B cell (primary cell): ENCODE results near the gene NOL6. TPM values are rescaled to one million over a fixed set of nuclear protein-coding genes. Genes with fewer than 3 reads are reported as not detected.

Source experiments
- ATAC-seq: fragments of 200-7000 bp; cut with Tn5 transposase; one replicate; pipeline ENCODE4 v1.10.0; 2021; ENCODE audit warnings: low read depth, mild to moderate bottlenecking, moderate number of reproducible peaks, moderate library complexity
- CTCF ChIA-PET: fragments of 350-600 bp; sonication (Branson Sonifier 250); formaldehyde crosslinking; loops from one replicate; lab custom pipeline; 2021; ENCODE audit warnings: antibody characterized with exemption, inconsistent platforms; lab: Charles Lee
- POLR2A ChIA-PET: fragments of 350-600 bp; sonication (Branson Sonifier 250); formaldehyde crosslinking; loops from one replicate; lab custom pipeline; 2021; ENCODE audit warnings: antibody characterized with exemption; lab: Charles Lee
- DNase-seq: peaks from one replicate; pipeline ENCODE4 v3.0.0; 2013
- H2AFZ ChIP-seq: 2 replicates; pipeline ENCODE4 v1.6.1; 2012; ENCODE audit warnings: mild to moderate bottlenecking, low read depth, low read length; ENCODE audit not compliant: insufficient read depth, poor library complexity, severe bottlenecking
- H3K27ac ChIP-seq, 2 donors: 1 replicate in 1 of 2; 2 replicates in 1 of 2; pipeline ENCODE4 v1.5.1; 2012 to 2013; ENCODE audit warnings: low read length in 2 of 2, mild to moderate bottlenecking in 2 of 2, moderate library complexity in 1 of 2
- H3K27me3 ChIP-seq, 4 experiments: fragments of 200-600 bp in 1 of 4; sonication (generic) in 1 of 4; replicated peaks in 1 of 4; 1 replicate in 2 of 4; 2 replicates in 2 of 4; pipeline versions ENCODE4 v1.6.1 to v1.7.0; 2013 to 2016; ENCODE audit warnings: low read length in 3 of 4, mild to moderate bottlenecking in 2 of 4, mixed read lengths in 1 of 4, moderate library complexity in 1 of 4; ENCODE audit not compliant: insufficient read depth in 4 of 4, control insufficient read depth in 3 of 4; ENCODE audit errors: control extremely low read depth in 1 of 4
- H3K36me3 ChIP-seq, 2 experiments: replicated peaks in 1 of 2; 1 replicate in 1 of 2; 2 replicates in 1 of 2; pipeline versions ENCODE4 v1.6.1 to v1.7.1; 2013; ENCODE audit warnings: low read length in 1 of 2; ENCODE audit not compliant: insufficient read depth in 2 of 2, control insufficient read depth in 1 of 2; ENCODE audit errors: control extremely low read depth in 1 of 2, extremely low read depth in 1 of 2
- H3K4me1 ChIP-seq, 2 donors: fragments of 200-600 bp in 1 of 2; sonication (generic) in 1 of 2; 1 replicate in 1 of 2; 2 replicates in 1 of 2; pipeline versions ENCODE4 v1.5.1 to v1.6.1; 2013 to 2017; ENCODE audit warnings: low read length in 2 of 2; ENCODE audit not compliant: control insufficient read depth in 2 of 2, insufficient read depth in 2 of 2
- H3K4me2 ChIP-seq: replicated peaks from 2 replicates; pipeline ENCODE3; 2012; ENCODE audit warnings: mild to moderate bottlenecking, low read depth, low read length; ENCODE audit not compliant: poor library complexity, severe bottlenecking
- H3K4me3 ChIP-seq, 5 experiments: fragments of 200-600 bp in 1 of 5; sonication (generic) in 1 of 5; 1 replicate in 3 of 5; 2 replicates in 2 of 5; pipeline versions ENCODE4 v1.5.1 to v1.7.0; 2011 to 2016; ENCODE audit warnings: low read length in 4 of 5, mild to moderate bottlenecking in 4 of 5, low read depth in 2 of 5, control low read depth in 1 of 5, moderate library complexity in 1 of 5; ENCODE audit not compliant: insufficient read depth in 1 of 5; ENCODE audit errors: control extremely low read depth in 1 of 5, extremely low read depth in 1 of 5
- H3K79me2 ChIP-seq: fragments of 200-600 bp; sonication (generic); one replicate; pipeline ENCODE4 v1.6.0; 2016; ENCODE audit warnings: low read length; ENCODE audit not compliant: control insufficient read depth, insufficient read depth
- H3K9ac ChIP-seq: fragments of 200-600 bp; sonication (generic); 2 replicates; pipeline ENCODE4 v1.6.1; 2017; ENCODE audit warnings: mild to moderate bottlenecking, low read length, moderate library complexity
- H3K9me3 ChIP-seq, 3 donors: one replicate each; pipeline versions ENCODE4 v1.6.1 to v1.7.1; 2013; ENCODE audit warnings: low read length in 2 of 3; ENCODE audit not compliant: control insufficient read depth in 2 of 3, insufficient read depth in 1 of 3; ENCODE audit errors: control extremely low read depth in 1 of 3
- H4K20me1 ChIP-seq: 2 replicates; pipeline ENCODE4 v1.6.0; 2012; ENCODE audit warnings: mild to moderate bottlenecking, low read length; ENCODE audit not compliant: insufficient read depth, control insufficient read depth, poor library complexity, severe bottlenecking
- H3K27ac Mint-ChIP-seq: one replicate; pipeline ENCODE4 v1.8.0; 2021; ENCODE audit warnings: mixed read lengths
- H3K27me3 Mint-ChIP-seq: one replicate; pipeline ENCODE4 v1.8.0; 2021; ENCODE audit warnings: mixed read lengths
- H3K4me1 Mint-ChIP-seq: one replicate; pipeline ENCODE4 v1.8.0; 2021; ENCODE audit warnings: mixed read lengths
- H3K4me3 Mint-ChIP-seq: one replicate; pipeline ENCODE4 v1.8.0; 2021; ENCODE audit warnings: mixed read lengths
- H3K9me3 Mint-ChIP-seq: one replicate; pipeline ENCODE4 v1.8.0; 2022; ENCODE audit warnings: mixed read lengths; ENCODE audit not compliant: insufficient read depth
- EZH2 ChIP-seq: IDR thresholded peaks from 2 replicates; pipeline ENCODE4 v1.6.1; 2012; ENCODE audit warnings: borderline replicate concordance, low read depth, mild to moderate bottlenecking, moderate library complexity, low read length; ENCODE audit not compliant: insufficient read depth, poor library complexity, severe bottlenecking
- WGBS: methylation state at CpG from one replicate; pipeline ENCODE4 v1.1.5; 2013; ENCODE audit warnings: missing lambda C conversion rate; ENCODE audit not compliant: insufficient coverage; 5-methylcytosine and 5-hydroxymethylcytosine counted together
- intact Hi-C: fragments of 100-400 bp; cut with micrococcal nuclease; formaldehyde crosslinking; loops from one replicate; pipeline ENCODE4 v1.10.0; 2022
- polyA plus RNA-seq: library from polyadenylated mRNA; depleted of rRNA; stranded (reverse); fragments of >200 nt; gene quantifications from 2 replicates; pipeline ENCODE4 v1.2.3, GENCODE V29; 2012
- total RNA-seq, 2 donors: library from RNA; stranded (reverse); fragments of 120-200 nt in 1 of 2; gene quantifications; 1 replicate in 1 of 2; 2 replicates in 1 of 2; pipeline versions ENCODE4 v1.2.3 to v1.2.4, GENCODE V29; 2013 to 2022
- TF ChIP-seq, protein P1 (sequence below): fragments of 200-600 bp; IDR thresholded peaks from one replicate; pipeline ENCODE4 v1.8.0; 2022; ENCODE audit warnings: antibody characterized with exemption, mild to moderate bottlenecking

Gene NOL6
- total and polyA plus RNA-seq, 2 donors (not counting 1 experiment from before 2014, with no cell fraction given): 31.8 to 40.1 TPM

GRCh38 chr9:33414889-33415500, 58.7 kb downstream of the NOL6 start:
- Histone ChIP-seq H3K27me3 (no peaks in the 10 kb centered on the region), H3K4me2 (no peak overlapping the region), H3K79me2 (no peaks in the 10 kb centered on the region), H3K9ac (no peak overlapping the region), H4K20me1 (no peaks in the 10 kb centered on the region), H3K27ac (no peak overlapping the region), H3K36me3 (no peaks in the 10 kb centered on the region), H3K4me3 (no peak overlapping the region), H3K9me3 (no peaks in the 10 kb centered on the region), H2AFZ (no peak overlapping the region), H3K4me1 (no peaks in the 10 kb centered on the region)
- 87% methylated on average over 10 of the region's 13 CpGs for WGBS
- DNase-seq (no peak), ATAC-seq (no peak)
- ChIA-PET CTCF (interaction anchor here (0.6 to 3.8 kb wide), 5 partner anchors 39 to 141 kb away, joined by 3 to 21 read pairs (median 3); no protein-coding TSS in a partner anchor), POLR2A (no interaction called here)
- Mint-ChIP-seq H3K9me3 (no peaks in the 10 kb centered on the region), H3K27ac (no peak overlapping the region), H3K4me3 (no peak overlapping the region), H3K4me1 (no peaks in the 10 kb centered on the region), H3K27me3 (peaks cover 15% of the 10 kb centered on the region)
- TF ChIP-seq, protein P1, sequence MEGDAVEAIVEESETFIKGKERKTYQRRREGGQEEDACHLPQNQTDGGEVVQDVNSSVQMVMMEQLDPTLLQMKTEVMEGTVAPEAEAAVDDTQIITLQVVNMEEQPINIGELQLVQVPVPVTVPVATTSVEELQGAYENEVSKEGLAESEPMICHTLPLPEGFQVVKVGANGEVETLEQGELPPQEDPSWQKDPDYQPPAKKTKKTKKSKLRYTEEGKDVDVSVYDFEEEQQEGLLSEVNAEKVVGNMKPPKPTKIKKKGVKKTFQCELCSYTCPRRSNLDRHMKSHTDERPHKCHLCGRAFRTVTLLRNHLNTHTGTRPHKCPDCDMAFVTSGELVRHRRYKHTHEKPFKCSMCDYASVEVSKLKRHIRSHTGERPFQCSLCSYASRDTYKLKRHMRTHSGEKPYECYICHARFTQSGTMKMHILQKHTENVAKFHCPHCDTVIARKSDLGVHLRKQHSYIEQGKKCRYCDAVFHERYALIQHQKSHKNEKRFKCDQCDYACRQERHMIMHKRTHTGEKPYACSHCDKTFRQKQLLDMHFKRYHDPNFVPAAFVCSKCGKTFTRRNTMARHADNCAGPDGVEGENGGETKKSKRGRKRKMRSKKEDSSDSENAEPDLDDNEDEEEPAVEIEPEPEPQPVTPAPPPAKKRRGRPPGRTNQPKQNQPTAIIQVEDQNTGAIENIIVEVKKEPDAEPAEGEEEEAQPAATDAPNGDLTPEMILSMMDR: no peak
- no peak for TF ChIP-seq EZH2
- intact Hi-C loops: no loop called here

- Histone ChIP-seq H3K4me2 (no peak overlapping the region), H2AFZ (no peak overlapping the region), H3K79me2 (no peaks in the 10 kb centered on the region), H3K36me3 (no peaks in the 10 kb centered on the region), H3K9ac (no peak overlapping the region), H3K9me3 (no peaks in the 10 kb centered on the region), H3K4me1 (no peaks in the 10 kb centered on the region), H3K27ac (no peak overlapping the region), H3K27me3 (no peaks in the 10 kb centered on the region), H4K20me1 (no peaks in the 10 kb centered on the region), H3K4me3 (no peak overlapping the region)
- no peaks in the 10 kb centered on the region for H3K9me3 Mint-ChIP-seq
- H3K27me3 Mint-ChIP-seq: peaks cover 15% of the 10 kb centered on the region
- TF ChIP-seq EZH2: no peak
- TF ChIP-seq, protein P1: no peak
- H3K4me3 Mint-ChIP-seq: no peak overlapping the region
- no peak for ATAC-seq
- ChIA-PET CTCF (interaction anchor here (3.5 to 3.8 kb wide), 2 partner anchors 40 to 127 kb away, joined by 11 to 21 read pairs; no protein-coding TSS in a partner anchor), POLR2A (no interaction called here)
- no peak overlapping the region for H3K27ac Mint-ChIP-seq
- no peaks in the 10 kb centered on the region for H3K4me1 Mint-ChIP-seq
- DNase-seq: no peak
- 38% methylated on average over 3 of the region's 3 CpGs for WGBS
- intact Hi-C loops: no loop called here
Measured at GRCh38 chr9:33414268-33414667, 59.5 kb downstream of the NOL6 start.
